GM18498 (cell line): ENCODE results near the gene TKFC.
"Not testable (repeated sequence)": the region's sequence is repeated elsewhere in the genome, so short reads cannot be mapped to it uniquely, and the experiment has no call there.

Experiments
- ATAC-seq: cut with Tn5 transposase; IDR thresholded peaks from one replicate; pipeline ENCODE4 v1.9.1; 2021; ENCODE audit warnings: mild to moderate bottlenecking, moderate library complexity; ENCODE audit not compliant: unreplicated experiment

The TKFC gene

GRCh38 chr11:61362542-61362875 lies 29.5 kb downstream of the TKFC start:
- no peak for ATAC-seq

GRCh38 chr11:61364012-61364675 lies 31.1 kb downstream of the TKFC start:
- no peak for ATAC-seq

- no peak for ATAC-seq
Measured at GRCh38 chr11:61367406-61367805, 34.4 kb downstream of the TKFC start.

- no peak for ATAC-seq
Measured at GRCh38 chr11:61368646-61369045, 35.6 kb downstream of the TKFC start.

- peak; percentile 61 for ATAC-seq
Measured at GRCh38 chr11:61369372-61370348, 36.6 kb downstream of the TKFC start.

- peak; percentile 21 for ATAC-seq
Measured at GRCh38 chr11:61370349-61371005, 37.4 kb downstream of the TKFC start.

GRCh38 chr11:61372659-61373420 lies 39.8 kb downstream of the TKFC start:
- no peak for ATAC-seq

- ATAC-seq = no peak
Measured at GRCh38 chr11:61375761-61376108, 42.7 kb downstream of the TKFC start.

GRCh38 chr11:61377461-61378160 lies 44.6 kb downstream of the TKFC start:
- no peak for ATAC-seq

- ATAC-seq = no peak
Measured at GRCh38 chr11:61378713-61379313, 45.8 kb downstream of the TKFC start.

GRCh38 chr11:61380884-61381283 lies 47.9 kb downstream of the TKFC start:
- no peak for ATAC-seq

- ATAC-seq = not testable (repeated sequence)
Measured at GRCh38 chr11:61383859-61384258, 50.8 kb downstream of the TKFC start.

GRCh38 chr11:61384271-61385242 lies 51.5 kb downstream of the TKFC start:
- ATAC-seq = no peak

GRCh38 chr11:61390161-61390560 lies 57.1 kb downstream of the TKFC start:
- no peak for ATAC-seq

- no peak for ATAC-seq
Measured at GRCh38 chr11:61392981-61393595, 60.1 kb downstream of the TKFC start.
